K562 (cell line): ENCODE measurements around the gene STIM1.

Source experiments
- BRF1 ChIP-seq: IDR thresholded peaks from 3 replicates; pipeline ENCODE4 v1.6.1; 2011; ENCODE audit warnings: borderline replicate concordance, mild to moderate bottlenecking; ENCODE audit not compliant: insufficient read length; ENCODE audit errors: extremely low read depth
- FOXP1 ChIP-seq: sonication (generic); formaldehyde crosslinking; IDR thresholded peaks from 2 replicates; pipeline ENCODE4 v1.8.0; 2022; ENCODE audit warnings: mild to moderate bottlenecking, missing genetic modification reagents
- JUND ChIP-seq, 2 experiments: IDR thresholded peaks; 2 replicates in 1 of 2; 3 replicates in 1 of 2; pipeline ENCODE4 v1.6.1; 2011; ENCODE audit warnings: borderline replicate concordance in 2 of 2, low read depth in 2 of 2, low read length in 2 of 2, improper control_type of control experiment in 1 of 2, missing biosample characterization in 1 of 2, missing genetic modification characterization in 1 of 2, missing genetic modification reagents in 1 of 2
- KLF13 ChIP-seq: fragments of 450-650 bp; IDR thresholded peaks from 2 replicates; pipeline ENCODE4 v1.6.1; 2016; ENCODE audit warnings: missing genetic modification characterization, low read depth, mild to moderate bottlenecking, missing compliant biosample characterization, moderate library complexity, borderline replicate concordance
- MAFF ChIP-seq: IDR thresholded peaks from 2 replicates; pipeline ENCODE4 v1.6.1; 2012; ENCODE audit warnings: low read length, improper control_type of control experiment
- PKNOX1 ChIP-seq: fragments of 450-650 bp; IDR thresholded peaks from 2 replicates; pipeline ENCODE4 v1.6.1; 2016
- POLR2A ChIP-seq: fragments of 450-650 bp; conservative IDR thresholded peaks from 2 replicates; pipeline ENCODE4 v1.6.1; 2016
- POLR2AphosphoS2 ChIP-seq: IDR thresholded peaks from 2 replicates; pipeline ENCODE4 v1.6.1; 2012; ENCODE audit warnings: low read length, improper control_type of control experiment
- REST ChIP-seq, 2 experiments: fragments of 450-650 bp; formaldehyde crosslinking in 1 of 2; IDR thresholded peaks; 2 replicates each; pipeline versions ENCODE4 v1.4.0 to v1.6.1; 2014 to 2020; ENCODE audit warnings: mild to moderate bottlenecking in 2 of 2, borderline replicate concordance in 1 of 2, low read depth in 1 of 2
- TAF1 ChIP-seq: IDR thresholded peaks from 2 replicates; pipeline ENCODE4 v1.6.1; 2011; ENCODE audit warnings: mild to moderate bottlenecking, low read length, moderate library complexity; ENCODE audit not compliant: insufficient read depth, control insufficient read depth, severe bottlenecking; ENCODE audit errors: extremely low read depth
- TOE1 ChIP-seq, 2 experiments: fragments of 450-650 bp in 1 of 2; sonication (generic) in 1 of 2; formaldehyde crosslinking in 1 of 2; IDR thresholded peaks; 2 replicates each; pipeline versions ENCODE4 v1.7.1 to v1.8.0; 2016 to 2022; ENCODE audit warnings: borderline replicate concordance in 2 of 2, mild to moderate bottlenecking in 2 of 2, antibody characterized with exemption in 1 of 2, inconsistent platforms in 1 of 2, low read depth in 1 of 2, missing genetic modification reagents in 1 of 2, moderate library complexity in 1 of 2
- XRCC3 ChIP-seq: fragments of 450-650 bp; IDR thresholded peaks from 2 replicates; pipeline ENCODE4 v1.6.1; 2017; ENCODE audit warnings: mild to moderate bottlenecking, moderate library complexity
- ZNF407 ChIP-seq: fragments of 450-650 bp; IDR thresholded peaks from 2 replicates; pipeline ENCODE4 v1.6.1; 2016; ENCODE audit warnings: low read depth

- TF ChIP-seq TAF1 (no peak), POLR2AphosphoS2 (no peak), XRCC3 (no peak), REST (IDR thresholded peaks at IDR 0.05; ENCODE audit: borderline replicate concordance) (no peak), REST (CRISPR knock-in tag; IDR thresholded peaks at IDR 0.05; ENCODE audit: low read depth) (no peak), ZNF407 (no peak), MAFF (no peak), TOE1 (IDR thresholded peaks at IDR 0.05; ENCODE audit: borderline replicate concordance) (no peak), TOE1 (CRISPR knock-in tag; IDR thresholded peaks at IDR 0.05; ENCODE audit: borderline replicate concordance, low read depth) (no peak), KLF13 (tag) (no peak), FOXP1 (no peak), JUND (IDR thresholded peaks at IDR 0.05; ENCODE audit: borderline replicate concordance, low read depth, low read length) (no peak), JUND (tag; IDR thresholded peaks at IDR 0.05; ENCODE audit: borderline replicate concordance, low read depth, low read length) (no peak), PKNOX1 (no peak), POLR2A (no peak), BRF1 (no peak)
These were observed 176.6 kb downstream of the STIM1 start for GRCh38 chr11:4032097-4032496.
